ENCODE results near the gene DCXR. TPM values are rescaled to one million over a fixed set of nuclear protein-coding genes. Genes with fewer than 3 reads are reported as not detected.
A peak's percentile ranks its signal among the peaks of the same experiment; 100 is the strongest.

Gene DCXR
- total and polyA plus RNA-seq, 10 of the 15 experiments (the other 5 are each of a cell fraction or from before 2014, with no cell fraction given), result 12.3 to 139 (median 88.9) TPM

DNA sequence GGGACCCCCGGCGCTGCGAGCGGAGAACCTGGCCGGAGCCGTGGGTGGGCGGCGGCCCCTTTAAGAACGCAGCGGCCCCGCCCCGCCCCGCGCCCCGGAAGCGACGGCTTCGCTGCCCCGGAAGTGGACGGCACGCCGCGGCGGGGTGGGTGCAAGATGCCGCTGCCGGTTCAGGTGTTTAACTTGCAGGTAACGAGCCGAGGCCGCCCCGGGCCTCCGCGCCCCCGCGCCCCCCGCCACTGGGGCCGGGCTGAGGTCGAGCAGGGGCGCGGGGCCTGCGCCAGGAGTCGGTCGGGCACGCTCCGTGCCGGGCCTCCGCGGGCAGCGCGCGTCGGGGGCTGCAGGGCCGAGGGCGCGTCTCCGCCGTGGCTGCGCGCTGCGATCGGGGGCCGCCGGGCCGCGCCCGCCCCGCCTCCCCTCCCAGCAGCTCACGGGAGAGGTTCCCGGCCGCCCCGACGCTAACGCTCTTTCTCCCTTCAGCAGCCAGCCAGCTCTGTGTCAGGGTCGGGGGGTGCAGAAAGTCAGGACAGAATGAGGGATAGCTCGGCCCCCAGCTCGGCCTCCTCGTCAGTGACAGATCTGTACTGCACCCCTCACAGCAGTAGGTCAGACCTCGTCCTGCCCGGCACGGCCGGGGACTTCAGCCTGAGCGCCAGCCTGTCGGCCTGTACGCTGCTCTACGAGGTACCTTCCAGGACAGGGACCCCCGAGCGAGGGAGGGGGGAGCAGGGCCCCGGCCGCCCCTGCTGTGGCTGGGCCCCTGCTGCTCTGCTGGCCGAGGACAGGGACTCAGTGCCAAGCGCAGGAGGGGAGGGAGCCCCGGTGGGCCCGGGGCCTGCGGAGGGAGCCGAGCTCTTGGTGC is 14.5 kb upstream of the DCXR start, which contains the start of the genes GPS1 and RFNG:
TSS of gene GPS1 (plus strand) at position 123 of the 862 bp plus-strand sequence. CDS start at position 157, 34 bp downstream.
TSS of gene RFNG (minus strand) at position 36 of the 862 bp plus-strand sequence. CDS start 45 bp downstream, outside the sequence.
- Histone ChIP-seq H3K9ac (ENCODE audit: control insufficient read depth, insufficient read depth, low read length) (peak within 1 kb of the TSS; percentile 80), H3K79me2 (ENCODE audit: control insufficient read depth, insufficient read depth, low read length) (peaks cover 14% of the 10 kb centered on the region), H3K27ac (ENCODE audit: control insufficient read depth, insufficient read depth) (peak within 1 kb of the TSS; percentile 52), H3K4me2 (ENCODE audit: control insufficient read depth, insufficient read depth) (peak within 1 kb of the TSS; percentile 90), H3K36me3 (ENCODE audit: control insufficient read depth in 2 of 2, insufficient read depth in 2 of 2, low read length in 1 of 2) (peaks cover 0 to 14% of the 10 kb centered on the region in 2 experiments), H3K27me3 (replicated peaks in 1 of 2; ENCODE audit: control insufficient read depth in 2 of 2, insufficient read depth in 2 of 2, low read length in 1 of 2) (no peaks in the 10 kb centered on the region), H3K4me3 (peak within 1 kb of the TSS; percentile 83), H3K4me1 (ENCODE audit: control insufficient read depth, insufficient read depth, low read length) (peaks cover 4% of the 10 kb centered on the region), H3K9me3 (replicated peaks; ENCODE audit: control insufficient read depth, insufficient read depth, low read length) (no peaks in the 10 kb centered on the region), H4K20me1 (ENCODE audit: control insufficient read depth, insufficient read depth) (no peaks in the 10 kb centered on the region), H2AFZ (ENCODE audit: control insufficient read depth, low read depth, low read length) (peak within 1 kb of the TSS; percentile 47)
- ChIA-PET SMC1A (ENCODE audit: uncharacterized antibody, unreplicated experiment) (interaction anchor here (0.7 to 1.2 kb wide), 2 partner anchors 21 to 29 kb away, joined by 3 to 4 read pairs; partner anchors contain the start of genes CENPX and LRRC45), CTCF (interaction anchor here (0.6 to 1.2 kb wide), 2 partner anchors 14 to 16 kb away, joined by 3 to 4 read pairs; partner anchors contain the start of gene DCXR), POLR2A (no interaction called here), RAD21 (ENCODE audit: unreplicated experiment) (interaction anchor here (1.0 kb wide), 1 partner anchor 54 kb away, joined by 3 read pairs; no protein-coding TSS in a partner anchor)
- intact Hi-C loops (cut with micrococcal nuclease; ENCODE audit: unreplicated experiment) (loop anchor here (5.0 kb wide), 1 partner anchor 45 kb away; the partner anchor contains the start of gene FASN), in situ Hi-C loops (cut with MboI) (no loop called here)
- TSS peak; percentile 72 for BruUV-seq (replicated peaks)
- FAIRE-seq (no peak), ATAC-seq (peak; percentile 94), DNase-seq (ENCODE audit: low read depth, low spot score) (no peak)
- WGBS (ENCODE audit: insufficient coverage, insufficient replicate concordance, low lambda C conversion rate, missing lambda C conversion rate), result 4% methylated on average over 32 of the region's 94 CpGs
- peak; percentile 98 for TF ChIP-seq NR2C1 (IDR thresholded peaks at IDR 0.05)
- peak; percentile 37; the same call in 1 of the 2 replicates for TF ChIP-seq ASH2L (IDR thresholded peaks at IDR 0.05; ENCODE audit: borderline replicate concordance, low read depth)
- no peak for TF ChIP-seq CHD1 (IDR thresholded peaks at IDR 0.05; ENCODE audit: low read depth, low read length)
- TF ChIP-seq TARDBP (IDR thresholded peaks at IDR 0.05; ENCODE audit: borderline replicate concordance), result no peak
- TF ChIP-seq, protein P1, sequence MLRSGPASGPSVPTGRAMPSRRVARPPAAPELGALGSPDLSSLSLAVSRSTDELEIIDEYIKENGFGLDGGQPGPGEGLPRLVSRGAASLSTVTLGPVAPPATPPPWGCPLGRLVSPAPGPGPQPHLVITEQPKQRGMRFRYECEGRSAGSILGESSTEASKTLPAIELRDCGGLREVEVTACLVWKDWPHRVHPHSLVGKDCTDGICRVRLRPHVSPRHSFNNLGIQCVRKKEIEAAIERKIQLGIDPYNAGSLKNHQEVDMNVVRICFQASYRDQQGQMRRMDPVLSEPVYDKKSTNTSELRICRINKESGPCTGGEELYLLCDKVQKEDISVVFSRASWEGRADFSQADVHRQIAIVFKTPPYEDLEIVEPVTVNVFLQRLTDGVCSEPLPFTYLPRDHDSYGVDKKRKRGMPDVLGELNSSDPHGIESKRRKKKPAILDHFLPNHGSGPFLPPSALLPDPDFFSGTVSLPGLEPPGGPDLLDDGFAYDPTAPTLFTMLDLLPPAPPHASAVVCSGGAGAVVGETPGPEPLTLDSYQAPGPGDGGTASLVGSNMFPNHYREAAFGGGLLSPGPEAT (IDR thresholded peaks at IDR 0.05; ENCODE audit: low read depth), result no peak
- TF ChIP-seq RAD21 (IDR thresholded peaks at IDR 0.05; ENCODE audit: insufficient read depth, low read depth, low read length), result no peak
- peak; percentile 68 for TF ChIP-seq SP1 (IDR thresholded peaks at IDR 0.05; ENCODE audit: low read depth, low read length)
- no peak for TF ChIP-seq ETV6 (conservative IDR thresholded peaks at IDR 0.05 in 1 of 2, IDR thresholded peaks at IDR 0.05 in 1 of 2; ENCODE audit: borderline replicate concordance in 1 of 2, low read depth in 1 of 2)
- 0 out of 2 replicates have a peak, but pooled peaks have one; percentile 39 for TF ChIP-seq YY1 (IDR thresholded peaks at IDR 0.05; ENCODE audit: low read depth, low read length)
- TF ChIP-seq FOXK2 (IDR thresholded peaks at IDR 0.05), result no peak
- TF ChIP-seq CEBPB (IDR thresholded peaks at IDR 0.05; ENCODE audit: borderline replicate concordance in 1 of 2, low read depth in 2 of 2, low read length in 2 of 2), result no peak
- no peak for TF ChIP-seq RELA (IDR thresholded peaks at IDR 0.05; ENCODE audit: borderline replicate concordance, partially characterized antibody)
- TF ChIP-seq, protein P2, sequence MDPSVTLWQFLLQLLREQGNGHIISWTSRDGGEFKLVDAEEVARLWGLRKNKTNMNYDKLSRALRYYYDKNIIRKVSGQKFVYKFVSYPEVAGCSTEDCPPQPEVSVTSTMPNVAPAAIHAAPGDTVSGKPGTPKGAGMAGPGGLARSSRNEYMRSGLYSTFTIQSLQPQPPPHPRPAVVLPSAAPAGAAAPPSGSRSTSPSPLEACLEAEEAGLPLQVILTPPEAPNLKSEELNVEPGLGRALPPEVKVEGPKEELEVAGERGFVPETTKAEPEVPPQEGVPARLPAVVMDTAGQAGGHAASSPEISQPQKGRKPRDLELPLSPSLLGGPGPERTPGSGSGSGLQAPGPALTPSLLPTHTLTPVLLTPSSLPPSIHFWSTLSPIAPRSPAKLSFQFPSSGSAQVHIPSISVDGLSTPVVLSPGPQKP (IDR thresholded peaks at IDR 0.05; ENCODE audit: low read depth, low read length), result peak; percentile 50; the same call in 1 of the 2 replicates
- no peak for TF ChIP-seq POLR2AphosphoS2 (IDR thresholded peaks at IDR 0.05; ENCODE audit: low read depth, low read length)
- TF ChIP-seq PAX5 (IDR thresholded peaks at IDR 0.05; ENCODE audit: borderline replicate concordance, low read depth, low read length), result 0 out of 2 replicates have a peak, but pooled peaks have one; percentile 14
- peak; percentile 68 for TF ChIP-seq MXI1 (IDR thresholded peaks at IDR 0.05; ENCODE audit: low read depth, low read length)
- TF ChIP-seq MYB (IDR thresholded peaks at IDR 0.05; ENCODE audit: borderline replicate concordance, low read depth, low read length), result no peak
- TF ChIP-seq PML (IDR thresholded peaks at IDR 0.05; ENCODE audit: low read length), result no peak
- TF ChIP-seq, protein P3, sequence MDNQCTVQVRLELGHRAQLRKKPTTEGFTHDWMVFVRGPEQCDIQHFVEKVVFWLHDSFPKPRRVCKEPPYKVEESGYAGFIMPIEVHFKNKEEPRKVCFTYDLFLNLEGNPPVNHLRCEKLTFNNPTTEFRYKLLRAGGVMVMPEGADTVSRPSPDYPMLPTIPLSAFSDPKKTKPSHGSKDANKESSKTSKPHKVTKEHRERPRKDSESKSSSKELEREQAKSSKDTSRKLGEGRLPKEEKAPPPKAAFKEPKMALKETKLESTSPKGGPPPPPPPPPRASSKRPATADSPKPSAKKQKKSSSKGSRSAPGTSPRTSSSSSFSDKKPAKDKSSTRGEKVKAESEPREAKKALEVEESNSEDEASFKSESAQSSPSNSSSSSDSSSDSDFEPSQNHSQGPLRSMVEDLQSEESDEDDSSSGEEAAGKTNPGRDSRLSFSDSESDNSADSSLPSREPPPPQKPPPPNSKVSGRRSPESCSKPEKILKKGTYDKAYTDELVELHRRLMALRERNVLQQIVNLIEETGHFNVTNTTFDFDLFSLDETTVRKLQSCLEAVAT (IDR thresholded peaks at IDR 0.05), result no peak
